GM23338 (cell line): ENCODE results near the gene FAM227A. TPM values are rescaled to one million over a fixed set of nuclear protein-coding genes. Genes with fewer than 3 reads are reported as not detected.

Experiments
- ATAC-seq: fragments of 200-7000 bp; cut with Tn5 transposase; 3 replicates; pipeline ENCODE4 v1.9.1; 2020
- DNase-seq: peaks from one replicate; pipeline ENCODE4 v3.0.0-alpha.2; 2015; ENCODE audit warnings: low spot score
- H2AFZ ChIP-seq: fragments of 200-600 bp; sonication (generic); 2 replicates; pipeline ENCODE4 v1.8.0; 2016; ENCODE audit warnings: antibody characterized with exemption, mild to moderate bottlenecking, moderate library complexity
- H3F3A ChIP-seq: fragments of 200-600 bp; sonication (generic); replicated peaks from 2 replicates; pipeline ENCODE4 v1.8.0; 2017; ENCODE audit warnings: antibody characterized with exemption, mixed run types, low read depth
- H3K27ac ChIP-seq: fragments of 200-600 bp; sonication (generic); 2 replicates; pipeline ENCODE4 v1.6.1; 2016; ENCODE audit warnings: low read depth
- H3K27me3 ChIP-seq: fragments of 200-600 bp; sonication (generic); 2 replicates; pipeline ENCODE4 v1.8.0; 2016; ENCODE audit warnings: mild to moderate bottlenecking, mixed run types, moderate library complexity; ENCODE audit not compliant: insufficient read depth
- H3K36me3 ChIP-seq: fragments of 200-600 bp; sonication (generic); 2 replicates; pipeline ENCODE4 v1.8.0; 2016; ENCODE audit warnings: mild to moderate bottlenecking; ENCODE audit not compliant: insufficient read depth
- H3K4me1 ChIP-seq: fragments of 200-600 bp; sonication (generic); 2 replicates; pipeline ENCODE4 v1.8.0; 2016; ENCODE audit warnings: mild to moderate bottlenecking, moderate library complexity; ENCODE audit not compliant: insufficient read depth
- H3K4me2 ChIP-seq: fragments of 200-600 bp; sonication (generic); 2 replicates; pipeline ENCODE4 v1.7.1; 2017; ENCODE audit warnings: mixed run types
- H3K4me3 ChIP-seq: fragments of 200-600 bp; sonication (generic); 2 replicates; pipeline ENCODE4 v1.6.1; 2016; ENCODE audit warnings: mixed run types
- H3K79me2 ChIP-seq: fragments of 200-600 bp; sonication (generic); replicated peaks from 2 replicates; pipeline ENCODE4 v1.8.0; 2017; ENCODE audit warnings: mild to moderate bottlenecking; ENCODE audit not compliant: insufficient read depth
- H3K9me2 ChIP-seq: fragments of 200-600 bp; sonication (generic); 2 replicates; pipeline ENCODE4 v1.8.0; 2017; ENCODE audit not compliant: insufficient read depth
- H4K20me1 ChIP-seq: fragments of 200-600 bp; sonication (generic); replicated peaks from 2 replicates; pipeline ENCODE4 v1.8.0; 2017; ENCODE audit warnings: mild to moderate bottlenecking; ENCODE audit not compliant: insufficient read depth
- H3K27ac Mint-ChIP-seq: 2 replicates; pipeline ENCODE4 v1.8.0; 2020; ENCODE audit warnings: inconsistent platforms, mild to moderate bottlenecking, moderate library complexity, mixed read lengths
- H3K27me3 Mint-ChIP-seq: 3 replicates; pipeline ENCODE4 v1.8.0; 2022; ENCODE audit warnings: low read depth, mild to moderate bottlenecking, moderate library complexity, mixed read lengths, inconsistent platforms; ENCODE audit not compliant: insufficient read depth, poor library complexity
- H3K36me3 Mint-ChIP-seq: 3 replicates; pipeline ENCODE4 v1.8.0; 2021; ENCODE audit warnings: low read depth, mild to moderate bottlenecking, inconsistent platforms, moderate library complexity, mixed read lengths
- H3K4me1 Mint-ChIP-seq: 3 replicates; pipeline ENCODE4 v1.8.0; 2020; ENCODE audit warnings: mild to moderate bottlenecking, inconsistent platforms, mixed read lengths
- H3K4me3 Mint-ChIP-seq: 3 replicates; pipeline ENCODE4 v1.8.0; 2021; ENCODE audit warnings: moderate library complexity, mild to moderate bottlenecking, inconsistent platforms, mixed read lengths
- H3K9me3 Mint-ChIP-seq: 3 replicates; pipeline ENCODE4 v1.8.0; 2020; ENCODE audit warnings: moderate library complexity, mild to moderate bottlenecking, inconsistent platforms, mixed read lengths
- CREB1 ChIP-seq: fragments of 250-450 bp; sonication (Bioruptor Pico); IDR thresholded peaks from 2 replicates; pipeline ENCODE4 v1.5.0; 2020; ENCODE audit warnings: low read depth, mild to moderate bottlenecking, moderate library complexity
- ETS1 ChIP-seq: IDR thresholded peaks from 2 replicates; pipeline ENCODE4 v1.6.1; 2016; ENCODE audit warnings: antibody characterized with exemption
- EZH2 ChIP-seq: fragments of 200-600 bp; sonication (generic); IDR thresholded peaks from one replicate; pipeline ENCODE4 v1.8.0; 2017; ENCODE audit warnings: antibody characterized with exemption, mild to moderate bottlenecking, low read depth; ENCODE audit not compliant: unreplicated experiment
- EZH2phosphoT487 ChIP-seq: fragments of 200-600 bp; sonication (generic); IDR thresholded peaks from one replicate; pipeline ENCODE4 v1.8.1; 2018; ENCODE audit warnings: antibody characterized with exemption; ENCODE audit not compliant: unreplicated experiment
- JUNB ChIP-seq: IDR thresholded peaks from one replicate; pipeline ENCODE4 v1.6.1; 2016; ENCODE audit warnings: antibody characterized with exemption; ENCODE audit not compliant: unreplicated experiment
- NANOG ChIP-seq: IDR thresholded peaks from 2 replicates; pipeline ENCODE4 v1.6.1; 2016; ENCODE audit warnings: antibody characterized with exemption, borderline replicate concordance
- POLR2AphosphoS5 ChIP-seq: IDR thresholded peaks from 2 replicates; pipeline ENCODE4 v1.6.1; 2016; ENCODE audit warnings: antibody characterized with exemption, low read depth
- REST ChIP-seq: IDR thresholded peaks from one replicate; pipeline ENCODE4 v1.6.1; 2018; ENCODE audit warnings: antibody characterized with exemption; ENCODE audit not compliant: unreplicated experiment
- STAT1 ChIP-seq: IDR thresholded peaks from one replicate; pipeline ENCODE4 v1.6.1; 2016; ENCODE audit warnings: antibody characterized with exemption; ENCODE audit not compliant: unreplicated experiment
- ZNF114 ChIP-seq: fragments of 250-450 bp; sonication (Bioruptor Pico); IDR thresholded peaks from 2 replicates; pipeline ENCODE4 v1.5.0; 2020; ENCODE audit warnings: mild to moderate bottlenecking, moderate library complexity
- ZNF331 ChIP-seq: fragments of 250-450 bp; sonication (Bioruptor Pico); IDR thresholded peaks from 2 replicates; pipeline ENCODE4 v1.5.0; 2020; ENCODE audit warnings: low read depth, mild to moderate bottlenecking, moderate library complexity
- polyA plus RNA-seq: library from polyadenylated mRNA; unstranded; fragments of >200 nt; fragmentation: Nextera tagmentation; extraction: Ambion mirVana; gene quantifications from 2 replicates; pipeline ENCODE4 v1.2.1, GENCODE V29; 2016
- total RNA-seq: library from RNA; depleted of rRNA; stranded (reverse); fragments of >200 nt; shearing (Covaris generic); gene quantifications from 2 replicates; pipeline ENCODE4 v1.2.3, GENCODE V29; 2014

Gene FAM227A
- total and polyA plus RNA-seq, 2 experiments from 2014 or later = 5.8 to 11.0 TPM

- TF ChIP-seq REST (no peak), JUNB (no peak), ETS1 (no peak), ZNF114 (no peak), NANOG (no peak)
Measured at GRCh38 chr22:38567531-38568285, 88.5 kb downstream of the FAM227A start (continued).

GRCh38 chr22:38566726-38567504, 89.3 kb downstream of the FAM227A start:
- Histone ChIP-seq H3K79me2 (no peaks in the 10 kb centered on the region), H3K4me2 (no peak overlapping the region), H3K9me2 (no peaks in the 10 kb centered on the region), H3K27me3 (no peaks in the 10 kb centered on the region), H2AFZ (no peak overlapping the region), H3K27ac (no peak overlapping the region), H3K4me1 (peaks cover 23% of the 10 kb centered on the region), H4K20me1 (no peaks in the 10 kb centered on the region), H3K36me3 (no peaks in the 10 kb centered on the region), H3F3A (no peaks in the 10 kb centered on the region), H3K4me3 (no peak overlapping the region)
- H3K27me3 Mint-ChIP-seq = peaks cover 7% of the 10 kb centered on the region
- ATAC-seq = no peak
- H3K4me3 Mint-ChIP-seq = no peak overlapping the region
- H3K9me3 Mint-ChIP-seq = no peaks in the 10 kb centered on the region
- H3K36me3 Mint-ChIP-seq = no peaks in the 10 kb centered on the region; the same call in 2 of the 3 replicates
- no peak for DNase-seq
- peaks cover 25% of the 10 kb centered on the region for H3K4me1 Mint-ChIP-seq
- H3K27ac Mint-ChIP-seq = no peak overlapping the region
- no peak for TF ChIP-seq STAT1
- TF ChIP-seq ZNF114 = no peak
- no peak for TF ChIP-seq ZNF331
- no peak for TF ChIP-seq REST
- no peak for TF ChIP-seq ETS1
- no peak for TF ChIP-seq CREB1 (CRISPR knock-in tag)
- TF ChIP-seq JUNB = no peak
- TF ChIP-seq EZH2 = no peak
- no peak for TF ChIP-seq POLR2AphosphoS5
- no peak for TF ChIP-seq EZH2phosphoT487
